ENCODE results near the gene SCIMP.
"Not testable (repeated sequence)": the region's sequence is repeated elsewhere in the genome, so short reads cannot be mapped to it uniquely, and the experiment has no call there.

SCIMP gene

GRCh38 chr17:5183410-5183793 is 51.3 kb downstream of the SCIMP start:
- DNase-seq, result no peak

GRCh38 chr17:5182597-5183409 is 51.9 kb downstream of the SCIMP start:
- no peak for DNase-seq

GRCh38 chr17:5181509-5182305 is 53.0 kb downstream of the SCIMP start:
- no peak for DNase-seq

- no peak for DNase-seq
These were observed 55.7 kb downstream of the SCIMP start for GRCh38 chr17:5179003-5179402.

- not testable (repeated sequence) for DNase-seq
These were observed 59.6 kb downstream of the SCIMP start for GRCh38 chr17:5175027-5175426.

- DNase-seq, result not testable (repeated sequence)
These were observed 68.7 kb downstream of the SCIMP start for GRCh38 chr17:5165791-5166564.

- no peak for DNase-seq
These were observed 70.2 kb downstream of the SCIMP start for GRCh38 chr17:5164436-5164835.

- not testable (repeated sequence) for DNase-seq
These were observed 72.9 kb downstream of the SCIMP start for GRCh38 chr17:5161793-5162192.

- DNase-seq, result not testable (repeated sequence)
These were observed 74.0 kb downstream of the SCIMP start for GRCh38 chr17:5160702-5161101.
